ENCODE results near the gene TTR.

DNA sequence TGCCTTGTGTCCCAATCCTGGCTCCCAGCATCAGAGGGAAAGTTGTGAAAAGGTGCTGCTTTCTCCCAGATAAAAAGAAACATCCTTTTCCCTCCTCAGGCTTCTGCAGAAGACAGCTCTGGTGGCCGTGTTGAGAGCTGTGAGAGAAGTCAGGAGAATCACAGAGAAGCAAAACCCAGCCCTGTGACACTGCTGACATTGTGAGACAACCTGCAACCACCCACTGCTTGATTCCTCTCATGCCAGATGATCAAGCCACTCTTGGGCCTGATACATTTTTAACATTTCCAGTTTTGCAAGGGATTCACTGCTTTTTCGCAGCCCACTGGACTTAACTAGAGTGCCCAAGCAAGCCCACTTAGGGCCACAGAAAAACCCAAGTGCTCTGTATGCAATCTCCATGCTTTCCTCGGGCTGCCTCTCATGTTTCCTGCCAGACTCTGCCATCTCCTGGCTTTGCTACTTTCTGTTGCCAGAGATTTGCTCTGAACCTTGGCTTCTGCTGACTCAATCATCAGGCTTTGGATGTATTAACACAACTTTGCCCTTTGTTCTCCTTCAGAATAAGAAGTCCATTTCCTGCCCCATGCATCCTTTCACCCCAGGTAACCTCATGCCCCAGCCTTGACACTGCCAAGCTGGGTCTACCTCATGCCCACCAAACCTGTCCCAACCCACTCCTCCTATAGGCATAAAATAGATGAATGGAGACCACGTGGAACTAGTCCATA, 24.9 kb upstream of the TTR start:
- TF ChIP-seq, protein P1, sequence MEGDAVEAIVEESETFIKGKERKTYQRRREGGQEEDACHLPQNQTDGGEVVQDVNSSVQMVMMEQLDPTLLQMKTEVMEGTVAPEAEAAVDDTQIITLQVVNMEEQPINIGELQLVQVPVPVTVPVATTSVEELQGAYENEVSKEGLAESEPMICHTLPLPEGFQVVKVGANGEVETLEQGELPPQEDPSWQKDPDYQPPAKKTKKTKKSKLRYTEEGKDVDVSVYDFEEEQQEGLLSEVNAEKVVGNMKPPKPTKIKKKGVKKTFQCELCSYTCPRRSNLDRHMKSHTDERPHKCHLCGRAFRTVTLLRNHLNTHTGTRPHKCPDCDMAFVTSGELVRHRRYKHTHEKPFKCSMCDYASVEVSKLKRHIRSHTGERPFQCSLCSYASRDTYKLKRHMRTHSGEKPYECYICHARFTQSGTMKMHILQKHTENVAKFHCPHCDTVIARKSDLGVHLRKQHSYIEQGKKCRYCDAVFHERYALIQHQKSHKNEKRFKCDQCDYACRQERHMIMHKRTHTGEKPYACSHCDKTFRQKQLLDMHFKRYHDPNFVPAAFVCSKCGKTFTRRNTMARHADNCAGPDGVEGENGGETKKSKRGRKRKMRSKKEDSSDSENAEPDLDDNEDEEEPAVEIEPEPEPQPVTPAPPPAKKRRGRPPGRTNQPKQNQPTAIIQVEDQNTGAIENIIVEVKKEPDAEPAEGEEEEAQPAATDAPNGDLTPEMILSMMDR (IDR thresholded peaks at IDR 0.05 in 8 of 11, conservative IDR thresholded peaks at IDR 0.05 in 3 of 11) = no peak
- no peak for TF ChIP-seq POLR2A (IDR thresholded peaks at IDR 0.05)
- TF ChIP-seq POLR2AphosphoS5 (IDR thresholded peaks at IDR 0.05) = no peak

Measured in spleen (tissue), 7 donors.